Limb (tissue), 2 donors: Measurements from ENCODE around the gene ATG9A.
"Not testable (repeated sequence)": the region's sequence is repeated elsewhere in the genome, so short reads cannot be mapped to it uniquely, and the experiment has no call there.

Experiments used
- DNase-seq, 2 donors: peaks; one replicate each; pipeline ENCODE4 v3.0.0-alpha.2; 2016; ENCODE audit errors: extremely low spot score in 2 of 2

Gene ATG9A

GRCh38 chr2:219207134-219207883 is 22.1 kb downstream of the ATG9A start:
- no peak for DNase-seq

GRCh38 chr2:219206328-219207133 is 22.9 kb downstream of the ATG9A start, which contains the start of gene ZFAND2B:
Gene ZFAND2B (plus strand): TSS chr2:219206782. CDS start chr2:219206988, 206 bp downstream.
- peak; percentile 94 to 98 for DNase-seq

GRCh38 chr2:219205981-219206327 is 23.5 kb downstream of the ATG9A start:
- no peak for DNase-seq

- DNase-seq: no peak
Observed at GRCh38 chr2:219205165-219205538, 24.3 kb downstream of the ATG9A start.

- no peak for DNase-seq
Observed at GRCh38 chr2:219204425-219205164, 24.8 kb downstream of the ATG9A start.

GRCh38 chr2:219201331-219201730 is 28.1 kb downstream of the ATG9A start:
- not testable (repeated sequence) for DNase-seq

GRCh38 chr2:219200502-219201326 is 28.7 kb downstream of the ATG9A start:
- not testable (repeated sequence) for DNase-seq

GRCh38 chr2:219199470-219200211 is 29.8 kb downstream of the ATG9A start:
- DNase-seq: no peak

- DNase-seq: no peak
Observed at GRCh38 chr2:219198974-219199373, 30.5 kb downstream of the ATG9A start.

- DNase-seq: no peak
Observed at GRCh38 chr2:219197388-219197787, 32.0 kb downstream of the ATG9A start.

- no peak for DNase-seq
Observed at GRCh38 chr2:219186754-219187456, 42.5 kb downstream of the ATG9A start.

GRCh38 chr2:219184121-219184520 is 45.3 kb downstream of the ATG9A start:
- DNase-seq: no peak

GRCh38 chr2:219183151-219183772 is 46.2 kb downstream of the ATG9A start:
- DNase-seq: no peak

GRCh38 chr2:219182331-219183150 is 46.9 kb downstream of the ATG9A start:
- no peak for DNase-seq

GRCh38 chr2:219181531-219181930 is 47.9 kb downstream of the ATG9A start:
- no peak for DNase-seq

GRCh38 chr2:219180961-219181360 is 48.5 kb downstream of the ATG9A start:
- no peak for DNase-seq

- no peak for DNase-seq
Observed at GRCh38 chr2:219179601-219180465, 49.6 kb downstream of the ATG9A start.
